GM18499 (cell line): ENCODE data around the gene SPP2.

Experiments used
- ATAC-seq: cut with Tn5 transposase; IDR thresholded peaks from one replicate; pipeline ENCODE4 v1.9.1; 2021; ENCODE audit warnings: moderate number of reproducible peaks; ENCODE audit not compliant: insufficient read depth, unreplicated experiment

The SPP2 gene

DNA sequence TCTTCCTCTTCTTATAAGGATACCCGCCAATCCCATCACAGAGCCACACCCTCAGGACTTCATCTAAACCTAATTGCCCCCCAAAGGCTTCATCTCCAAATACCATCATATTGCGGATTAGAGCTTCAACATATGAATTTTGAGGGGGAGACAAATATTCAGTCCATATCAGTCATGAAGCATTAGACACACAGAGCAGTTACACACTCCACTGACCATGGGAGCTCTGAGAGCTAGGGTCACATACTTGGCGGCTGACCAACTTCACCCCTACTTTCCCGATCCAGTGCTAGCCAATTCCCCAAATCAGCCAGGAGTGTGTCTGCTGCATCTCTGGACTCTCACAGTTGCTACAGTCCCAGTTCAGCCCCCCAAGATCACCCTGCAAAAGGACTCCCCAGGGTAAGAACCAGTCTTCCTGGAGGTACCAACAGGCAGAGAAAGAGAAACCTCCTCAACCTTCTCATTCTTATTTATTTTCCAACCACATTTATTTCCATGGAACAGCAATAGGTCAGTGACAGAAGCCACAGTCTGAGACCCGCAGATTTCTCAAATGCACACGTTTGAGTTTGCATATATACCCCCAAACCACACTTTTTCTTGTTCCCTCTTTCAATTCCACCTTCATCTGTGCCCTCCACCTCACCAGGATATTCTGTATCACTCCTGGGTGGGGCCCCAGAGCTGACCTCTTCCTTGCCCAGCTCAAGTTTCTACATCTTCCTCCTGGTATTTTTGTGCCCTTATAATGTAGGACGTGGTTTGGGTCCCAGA, 33.3 kb downstream of the SPP2 start:
- no peak for ATAC-seq

DNA sequence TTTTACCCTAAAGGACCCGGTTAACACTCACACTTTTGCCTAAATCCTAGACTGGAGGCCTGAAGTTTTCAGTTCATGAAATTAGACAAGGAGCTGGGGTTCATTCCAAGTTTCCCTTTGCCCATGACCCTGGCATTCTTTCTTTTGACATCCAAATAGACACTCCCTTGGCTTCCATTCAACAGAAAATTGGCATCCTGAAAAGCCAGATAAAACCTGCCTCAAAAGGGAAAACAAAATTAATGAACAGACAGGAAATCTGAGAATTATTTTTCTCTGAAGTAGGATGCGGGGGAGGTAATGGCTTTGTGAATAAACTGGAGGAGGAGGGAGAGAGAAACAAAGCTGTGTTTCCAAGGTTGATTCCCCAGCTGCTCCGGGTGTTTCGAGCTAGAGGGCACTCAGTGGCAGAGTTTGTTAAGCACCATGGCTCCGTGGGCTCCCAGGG, 41.0 kb downstream of the SPP2 start:
- no peak for ATAC-seq

DNA sequence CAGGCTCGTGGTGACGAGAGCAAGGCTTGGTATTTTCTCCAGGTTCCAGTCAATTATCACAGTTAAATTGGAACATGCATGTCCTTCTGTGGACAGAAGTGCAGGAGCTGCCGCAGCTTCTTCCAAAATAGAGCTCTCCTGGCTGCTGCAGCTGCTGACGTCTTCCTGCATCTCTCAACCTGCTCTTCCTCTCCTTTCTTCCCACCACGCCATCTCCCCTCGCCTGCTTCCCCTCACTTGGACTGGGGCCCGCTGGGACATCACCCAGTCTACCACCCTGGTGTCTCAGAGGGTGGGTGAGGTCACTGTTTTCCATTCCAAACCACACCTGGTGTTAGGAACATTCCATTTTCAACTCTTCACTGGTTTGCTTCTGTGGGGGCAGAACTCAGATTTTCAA, 41.4 kb downstream of the SPP2 start:
- ATAC-seq = no peak

DNA sequence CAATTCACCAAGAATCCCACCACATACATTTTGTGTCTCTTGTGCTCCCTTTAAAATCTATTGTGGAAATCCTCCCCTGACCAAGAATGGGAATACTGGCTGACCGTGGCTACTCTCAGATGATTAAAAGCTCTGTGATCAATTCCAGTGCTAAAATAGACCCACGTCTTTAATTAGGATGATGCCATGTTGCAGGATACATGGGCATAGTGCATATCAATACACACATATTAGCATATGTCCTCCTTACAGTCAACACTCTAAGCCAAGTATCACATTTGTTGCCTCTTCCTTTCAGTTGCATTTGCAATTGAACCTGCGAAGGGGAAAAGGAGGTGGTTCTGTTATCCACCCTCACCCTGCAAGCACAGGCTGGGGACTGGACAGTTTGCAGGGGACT, 41.8 kb downstream of the SPP2 start:
- ATAC-seq = no peak

DNA sequence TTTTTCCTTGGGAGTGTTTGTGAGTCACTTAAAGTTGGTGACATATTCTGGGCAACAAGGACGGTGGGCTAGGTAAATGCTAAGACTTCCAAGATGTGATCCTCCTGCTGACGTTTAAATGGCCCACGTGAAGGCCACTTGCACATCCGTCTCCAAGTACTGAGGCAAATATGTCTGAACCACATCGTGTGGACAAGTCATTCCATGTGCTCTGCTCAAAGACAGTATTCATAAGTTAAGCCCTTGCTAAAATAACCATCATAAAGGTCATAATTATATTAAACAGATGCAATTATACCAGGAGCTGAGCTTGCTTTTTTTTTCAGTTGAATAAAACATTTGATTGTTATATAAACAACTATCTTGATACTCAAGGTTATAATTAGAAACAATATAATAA, 44.8 kb downstream of the SPP2 start:
- no peak for ATAC-seq

DNA sequence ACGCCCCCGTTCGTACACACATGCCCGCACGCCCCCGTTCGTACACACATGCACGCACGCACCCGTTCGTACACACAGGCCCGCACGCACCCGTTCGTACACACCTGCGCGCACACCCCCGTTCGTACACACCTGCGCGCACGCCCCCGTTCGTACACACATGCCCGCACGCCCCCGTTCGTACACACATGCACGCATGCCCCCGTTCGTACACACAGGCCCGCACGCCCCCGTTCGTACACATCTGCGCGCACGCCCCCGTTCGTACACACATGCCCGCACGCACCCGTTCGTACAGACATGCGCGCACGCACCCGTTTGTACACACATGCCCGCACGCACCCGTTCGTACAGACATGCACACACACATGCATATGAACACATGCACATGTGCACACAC, 45.7 kb downstream of the SPP2 start:
- no peak for ATAC-seq

DNA sequence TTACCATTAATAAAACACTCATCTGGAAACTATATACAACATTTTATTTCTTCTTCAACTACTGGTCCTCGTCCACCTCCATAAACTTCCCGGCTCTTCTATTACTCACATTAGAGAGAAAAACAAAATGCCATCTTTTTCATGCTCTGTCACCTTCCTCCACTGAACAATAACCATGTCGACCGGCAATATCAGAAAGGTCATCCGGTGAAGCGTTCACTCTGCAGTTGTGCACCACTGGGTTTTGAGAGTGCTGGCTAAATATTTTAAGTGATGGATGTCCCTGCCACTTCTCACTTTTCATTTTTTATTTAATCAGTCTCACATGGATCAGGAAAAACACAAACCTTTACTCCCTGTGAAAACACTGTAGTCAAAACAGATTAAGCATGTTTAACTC, 48.2 kb downstream of the SPP2 start:
- no peak for ATAC-seq

DNA sequence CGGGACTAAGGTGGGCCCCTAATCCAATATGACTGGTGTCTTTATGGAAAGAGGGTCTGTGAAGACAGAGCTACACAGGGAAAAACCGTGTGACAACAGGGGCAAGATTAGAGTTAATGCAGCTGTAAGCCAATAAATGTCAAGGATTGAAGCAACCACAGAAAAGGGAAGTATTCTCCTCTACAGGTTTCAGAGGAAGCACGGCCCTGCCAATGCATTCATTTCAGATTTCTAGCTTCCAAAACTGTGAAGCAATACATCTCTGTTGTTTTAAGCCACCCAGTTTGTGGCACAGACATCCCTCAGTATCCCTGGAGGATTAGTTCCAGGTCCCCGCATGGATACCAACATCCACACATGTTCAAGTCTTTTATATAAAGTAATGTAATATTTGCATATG, 48.8 kb downstream of the SPP2 start:
- no peak for ATAC-seq

DNA sequence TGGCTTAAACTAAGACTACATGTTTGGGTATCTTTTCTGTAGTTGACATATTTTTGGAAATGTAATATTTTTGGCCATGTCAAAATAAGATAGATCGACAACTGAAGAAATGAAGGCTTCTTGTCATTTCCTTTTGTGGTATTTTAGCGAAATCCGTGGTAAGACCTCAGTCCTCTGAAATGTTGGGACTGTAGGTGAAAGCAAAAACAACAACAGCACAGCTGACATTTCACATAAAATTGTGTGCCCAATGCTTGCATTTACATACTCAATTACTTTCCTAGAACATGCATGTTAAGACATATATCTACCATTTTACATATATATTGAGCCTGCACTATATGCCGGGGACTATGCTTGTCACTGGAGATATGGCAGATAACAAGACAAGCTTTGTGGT, 50.2 kb downstream of the SPP2 start:
- no peak for ATAC-seq

DNA sequence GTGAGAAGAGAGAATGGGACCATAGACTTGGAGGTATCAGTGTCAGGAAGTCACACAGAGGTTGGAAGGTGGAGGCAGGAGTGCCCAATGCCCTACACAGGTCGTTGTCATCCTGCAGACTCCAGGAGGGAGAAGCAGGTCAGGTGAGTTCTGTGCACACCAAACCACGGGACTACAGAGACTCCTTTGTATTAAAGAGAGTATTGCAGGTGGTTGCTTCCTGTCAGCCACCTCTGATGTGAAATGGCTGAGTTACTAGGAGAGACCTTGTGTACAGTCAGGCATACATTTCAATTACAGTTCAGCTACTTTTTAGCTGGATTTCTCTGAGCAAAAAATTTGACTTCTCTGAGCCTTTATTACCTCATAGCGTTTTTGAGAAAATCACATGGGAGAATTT, 51.6 kb downstream of the SPP2 start:
- ATAC-seq = no peak

DNA sequence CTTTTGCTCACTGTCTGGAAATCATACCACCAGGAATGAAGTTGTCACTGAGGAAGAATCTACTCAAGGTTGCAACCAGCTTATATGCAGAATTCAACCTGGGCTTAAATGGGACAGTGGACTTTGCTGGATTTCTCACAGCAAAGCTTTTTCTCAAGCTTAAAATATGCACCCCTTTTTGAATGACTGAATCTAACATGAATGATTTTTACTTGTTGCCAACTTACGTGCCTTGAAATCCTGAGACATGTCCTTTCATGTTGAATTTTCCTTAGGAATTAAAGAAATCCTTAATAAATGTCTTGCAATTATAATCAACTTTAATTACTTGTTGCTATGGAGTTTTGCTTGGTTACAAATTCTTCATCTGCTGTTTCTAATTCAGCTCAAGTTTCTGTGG, 57.4 kb downstream of the SPP2 start:
- ATAC-seq = no peak

DNA sequence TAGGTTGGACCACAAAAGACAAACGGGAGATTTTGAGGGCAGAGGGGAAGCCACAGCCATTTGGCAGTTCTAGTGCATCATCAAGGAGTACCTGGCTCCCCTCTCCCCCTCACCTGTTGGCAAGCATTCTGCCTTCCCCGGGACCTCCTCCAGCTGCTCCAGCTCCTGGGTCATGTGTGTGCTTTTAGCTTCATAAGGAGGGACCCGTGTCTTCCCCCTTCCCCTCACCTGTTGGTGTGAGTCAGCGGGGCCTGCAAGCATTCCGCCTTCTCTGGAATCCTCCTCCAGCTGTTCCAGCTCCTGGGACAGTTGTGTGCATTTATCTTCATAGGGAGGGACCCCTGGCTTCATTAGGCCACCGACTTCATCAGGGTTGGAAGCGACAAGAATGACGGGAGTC, 58.8 kb downstream of the SPP2 start:
- no peak for ATAC-seq

DNA sequence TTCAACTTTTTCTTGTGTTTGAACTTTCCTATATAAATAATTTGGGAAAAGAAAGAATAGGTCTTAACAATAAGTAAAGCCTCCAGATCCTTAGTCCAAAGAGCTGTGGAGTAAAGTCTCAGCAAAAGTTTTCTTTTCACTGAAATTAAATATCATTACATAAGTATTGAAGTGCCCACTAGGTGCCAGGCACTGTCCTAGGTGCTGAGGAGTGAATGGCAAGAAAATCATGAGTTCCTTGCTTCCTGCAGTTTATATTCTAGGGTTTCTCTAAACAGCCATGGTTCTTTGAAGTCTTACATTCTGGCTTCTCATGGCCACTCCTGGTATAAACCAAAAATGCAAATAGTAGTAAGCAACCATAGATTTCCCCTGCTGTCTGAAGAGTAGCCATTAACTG, 59.7 kb downstream of the SPP2 start:
- no peak for ATAC-seq

DNA sequence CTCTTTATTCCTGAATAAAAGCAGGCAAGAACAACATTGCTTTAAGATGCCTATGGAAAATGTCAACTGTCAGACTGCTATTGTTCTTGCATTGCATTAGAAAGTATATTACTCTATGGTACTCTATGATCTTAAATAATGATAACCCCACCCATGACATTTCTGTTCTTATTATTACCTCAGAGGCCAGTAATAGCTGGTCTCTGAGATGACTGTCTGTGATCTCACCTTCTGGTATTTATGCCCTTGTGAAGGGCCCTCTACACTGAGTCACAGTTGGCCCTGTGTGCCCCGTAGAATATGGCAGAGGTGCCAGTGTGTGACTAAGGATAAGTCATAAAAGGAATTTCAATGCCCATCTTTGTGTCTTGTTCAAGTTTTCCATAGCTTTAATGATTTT, 61.0 kb downstream of the SPP2 start:
- ATAC-seq = no peak

DNA sequence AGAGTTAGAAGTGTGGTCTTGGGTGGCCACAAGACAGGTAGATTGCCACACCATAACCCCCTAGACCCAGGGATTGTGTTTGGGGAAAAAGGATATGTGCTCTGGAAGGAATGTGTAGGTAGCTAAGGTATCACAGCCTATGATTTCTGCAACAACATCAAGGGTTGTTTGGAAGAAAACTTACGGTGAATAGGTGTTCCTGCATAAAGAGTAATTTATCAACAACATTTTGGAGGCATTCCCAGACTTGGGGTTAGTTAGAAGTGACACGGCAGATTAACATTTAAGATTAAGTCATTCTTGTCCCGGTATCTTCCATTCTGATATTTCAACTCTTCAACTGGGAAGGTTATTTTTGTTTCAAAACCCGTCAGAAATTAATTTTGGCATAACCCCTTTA, 65.5 kb downstream of the SPP2 start:
- no peak for ATAC-seq

DNA sequence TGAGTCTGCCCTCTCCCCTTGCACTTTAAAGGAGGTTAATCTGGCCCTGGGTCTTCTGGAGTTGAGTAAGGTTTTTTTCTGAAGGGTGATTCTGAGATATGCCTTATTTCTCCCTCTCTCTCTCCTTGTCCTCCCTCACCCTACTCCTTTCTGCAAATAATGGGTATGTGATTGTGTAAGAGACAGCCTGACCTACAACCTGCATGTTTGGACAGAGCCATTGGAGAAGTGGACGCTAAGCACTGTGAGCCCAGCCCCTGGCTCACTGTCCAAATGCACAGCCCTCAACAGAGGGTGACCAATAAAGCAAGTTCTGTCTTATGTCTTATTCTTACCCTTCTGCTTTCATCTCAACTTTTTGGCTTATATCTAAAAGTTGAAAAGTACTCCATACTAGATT, 71.5 kb downstream of the SPP2 start:
- ATAC-seq = no peak

DNA sequence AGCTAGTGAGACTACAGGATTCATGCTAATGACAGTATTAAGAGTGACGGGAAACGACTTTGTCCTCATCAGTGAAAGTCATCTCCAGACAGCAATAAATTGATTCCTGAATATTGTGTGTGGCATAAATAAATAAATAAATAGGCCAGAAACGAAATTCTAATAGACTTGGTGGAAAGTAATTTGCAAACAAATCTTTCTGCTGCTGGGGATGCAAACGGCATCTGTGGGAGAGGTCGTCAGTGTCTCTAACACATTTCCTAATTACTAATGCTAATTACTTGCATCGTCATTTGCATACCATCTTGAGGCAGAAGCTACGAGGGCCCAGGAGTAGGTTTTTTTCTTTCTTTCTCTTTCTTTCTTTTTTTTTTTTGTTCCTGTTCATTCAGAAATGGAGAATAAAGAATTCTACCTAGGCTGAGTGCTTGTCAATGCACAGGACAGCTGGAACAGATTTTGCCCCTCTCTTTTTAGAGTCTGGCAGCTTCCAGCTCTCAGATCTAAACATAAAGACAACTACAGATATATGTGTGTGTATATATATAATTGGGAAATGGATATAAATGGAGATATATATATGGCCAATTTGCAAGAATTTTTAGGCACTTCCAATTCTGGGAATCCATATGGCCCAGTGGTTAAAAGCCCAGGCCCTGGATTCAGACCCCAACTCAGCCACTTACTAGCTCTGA, 75.1 kb downstream of the SPP2 start:
- ATAC-seq = no peak

DNA sequence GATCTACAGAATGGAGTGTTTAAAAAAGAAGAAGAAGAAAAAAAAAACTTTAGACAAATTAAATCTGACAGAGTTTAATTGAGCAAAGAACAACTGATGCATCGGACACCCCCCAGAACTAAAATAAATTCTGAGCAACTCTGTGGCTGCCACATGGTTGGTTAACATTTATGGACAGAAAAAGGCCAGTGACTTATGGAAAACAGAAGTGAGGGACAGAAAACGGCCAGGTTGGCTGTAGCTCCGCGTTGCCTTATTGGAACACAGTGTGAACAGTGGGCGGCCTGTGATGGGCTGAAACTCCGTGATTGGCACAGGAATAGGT, 75.6 kb downstream of the SPP2 start:
- no peak for ATAC-seq
